GM19463 (cell line): Measurements from ENCODE around the gene SPATA6L.

Experiments used
- ATAC-seq: cut with Tn5 transposase; IDR thresholded peaks from one replicate; pipeline ENCODE4 v1.9.1; 2021; ENCODE audit warnings: mild to moderate bottlenecking, moderate library complexity; ENCODE audit not compliant: unreplicated experiment

Gene SPATA6L

DNA sequence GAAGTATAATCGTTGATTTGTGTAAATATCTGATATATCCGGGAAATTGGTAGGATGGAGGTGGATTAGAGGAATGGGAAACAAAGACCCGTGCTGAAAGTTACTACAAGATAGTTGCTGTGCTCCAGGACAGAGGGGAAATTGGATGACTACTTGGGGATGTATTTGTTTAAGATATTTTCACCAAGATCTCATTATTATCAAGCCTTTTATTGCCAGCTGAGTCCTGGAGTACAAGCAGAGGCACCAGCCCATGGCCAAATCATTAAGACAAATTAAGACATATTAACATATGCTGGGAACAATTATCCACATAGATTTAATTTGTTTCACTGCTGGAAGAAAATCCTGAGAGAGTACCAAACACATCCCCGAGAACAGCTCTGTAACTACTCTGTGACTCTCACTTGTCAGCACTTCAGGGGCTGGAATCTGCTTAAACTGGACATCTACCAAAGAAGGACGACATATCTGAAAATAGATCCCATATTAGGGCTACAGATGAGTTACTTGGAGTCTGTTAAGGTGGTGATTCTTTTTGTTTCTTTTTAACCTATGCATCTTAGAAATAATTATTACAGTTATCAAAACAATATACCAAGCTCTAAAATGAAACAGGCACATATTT lies 107.8 kb downstream of the SPATA6L start:
- ATAC-seq: no peak

DNA sequence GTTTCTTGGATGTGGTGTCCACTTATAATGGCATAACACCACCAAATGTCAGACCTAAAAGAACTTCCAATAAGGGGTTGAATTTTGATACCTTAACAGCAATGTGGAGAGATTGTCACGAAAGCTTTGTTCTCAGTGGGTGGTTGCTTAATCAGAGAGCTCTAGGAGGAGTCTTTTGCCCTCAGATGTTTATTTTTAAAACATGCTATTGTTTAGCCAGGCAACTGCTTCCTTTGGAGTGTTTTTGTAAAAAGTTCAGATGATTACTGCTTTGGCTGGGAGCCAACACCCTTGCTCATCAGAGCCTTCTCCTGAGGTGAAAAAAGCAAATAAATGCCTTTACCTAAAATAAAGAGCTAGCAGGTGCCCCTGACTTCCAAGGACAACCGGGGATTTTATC lies 111.0 kb downstream of the SPATA6L start:
- no peak for ATAC-seq

DNA sequence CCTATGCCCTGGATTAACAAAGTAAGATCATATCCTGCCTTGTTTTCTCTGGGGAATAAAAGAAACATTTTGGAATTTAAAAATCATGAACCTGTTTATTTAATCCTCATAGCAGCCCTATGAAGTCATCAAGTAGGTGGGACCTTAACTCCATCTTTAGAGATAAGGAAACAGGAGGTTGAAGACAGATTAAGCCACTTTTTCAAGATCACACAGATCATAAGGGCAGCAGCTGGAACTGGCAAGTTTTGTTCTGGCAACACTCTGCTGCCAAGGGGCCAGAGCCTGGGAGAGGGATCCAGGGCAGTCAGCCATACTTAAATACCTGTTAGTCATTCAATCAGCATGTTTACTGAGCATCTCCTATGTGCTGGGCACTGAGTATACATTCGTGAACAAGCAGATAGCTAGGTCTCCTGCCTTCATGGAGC lies 112.3 kb downstream of the SPATA6L start:
- no peak for ATAC-seq

DNA sequence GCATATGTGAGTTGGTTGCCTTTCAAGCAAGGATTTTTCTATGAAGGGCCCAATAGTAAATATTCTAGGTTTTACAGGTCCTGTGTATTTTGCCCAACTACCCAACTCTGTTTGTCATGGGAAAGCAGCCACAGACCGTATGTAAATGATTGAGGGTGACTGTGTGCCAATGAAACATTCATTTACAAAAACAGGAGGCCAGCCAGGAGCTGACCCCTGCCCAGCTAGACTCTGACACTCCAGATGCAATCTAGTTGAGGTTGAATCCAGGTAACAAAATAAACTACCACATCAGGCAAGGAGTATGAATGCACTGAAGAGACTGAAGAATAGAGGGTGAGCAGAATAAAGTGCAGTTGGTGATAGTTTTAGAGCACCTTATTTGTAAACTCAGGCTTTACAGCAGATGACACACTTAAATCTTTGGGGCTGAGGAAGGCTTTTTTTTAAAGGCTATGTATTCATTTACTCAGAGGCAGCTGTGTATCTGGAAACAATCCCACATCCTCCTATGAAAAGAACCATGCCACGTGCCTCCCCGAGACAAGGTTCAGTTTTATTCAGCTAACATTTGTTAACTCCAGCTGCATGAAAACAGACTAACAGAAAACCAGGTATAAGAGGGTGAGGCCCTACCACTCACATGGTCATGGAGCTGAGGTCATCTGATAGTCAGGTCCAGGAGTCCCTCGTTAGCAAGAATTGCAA lies 115.3 kb downstream of the SPATA6L start:
- ATAC-seq: no peak

DNA sequence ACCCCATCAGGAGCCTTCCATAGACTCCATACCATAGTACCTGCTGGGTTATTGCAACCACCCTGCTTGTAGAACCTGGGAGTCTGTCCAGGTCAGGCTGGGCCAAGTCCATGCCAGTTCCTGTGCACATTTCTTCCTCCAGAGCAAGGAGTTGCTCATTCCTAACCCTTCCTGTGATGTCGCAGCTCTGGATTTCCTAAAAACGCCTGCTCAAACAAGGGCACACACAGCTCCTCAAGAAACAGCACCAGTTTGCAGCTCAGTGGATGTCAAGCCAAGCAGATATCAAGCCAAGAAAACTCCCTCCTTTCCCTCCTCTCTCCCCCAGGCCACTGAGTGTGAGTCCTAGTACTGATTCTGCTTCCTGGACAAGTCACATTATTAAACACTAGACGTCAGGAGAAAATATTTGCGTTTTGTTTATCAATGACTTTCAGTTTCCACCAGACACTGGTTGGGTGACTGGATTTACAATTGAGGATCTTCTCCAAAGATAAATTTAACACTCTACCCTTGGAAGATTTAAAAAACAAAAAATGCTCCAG lies 116.5 kb downstream of the SPATA6L start:
- ATAC-seq: no peak

DNA sequence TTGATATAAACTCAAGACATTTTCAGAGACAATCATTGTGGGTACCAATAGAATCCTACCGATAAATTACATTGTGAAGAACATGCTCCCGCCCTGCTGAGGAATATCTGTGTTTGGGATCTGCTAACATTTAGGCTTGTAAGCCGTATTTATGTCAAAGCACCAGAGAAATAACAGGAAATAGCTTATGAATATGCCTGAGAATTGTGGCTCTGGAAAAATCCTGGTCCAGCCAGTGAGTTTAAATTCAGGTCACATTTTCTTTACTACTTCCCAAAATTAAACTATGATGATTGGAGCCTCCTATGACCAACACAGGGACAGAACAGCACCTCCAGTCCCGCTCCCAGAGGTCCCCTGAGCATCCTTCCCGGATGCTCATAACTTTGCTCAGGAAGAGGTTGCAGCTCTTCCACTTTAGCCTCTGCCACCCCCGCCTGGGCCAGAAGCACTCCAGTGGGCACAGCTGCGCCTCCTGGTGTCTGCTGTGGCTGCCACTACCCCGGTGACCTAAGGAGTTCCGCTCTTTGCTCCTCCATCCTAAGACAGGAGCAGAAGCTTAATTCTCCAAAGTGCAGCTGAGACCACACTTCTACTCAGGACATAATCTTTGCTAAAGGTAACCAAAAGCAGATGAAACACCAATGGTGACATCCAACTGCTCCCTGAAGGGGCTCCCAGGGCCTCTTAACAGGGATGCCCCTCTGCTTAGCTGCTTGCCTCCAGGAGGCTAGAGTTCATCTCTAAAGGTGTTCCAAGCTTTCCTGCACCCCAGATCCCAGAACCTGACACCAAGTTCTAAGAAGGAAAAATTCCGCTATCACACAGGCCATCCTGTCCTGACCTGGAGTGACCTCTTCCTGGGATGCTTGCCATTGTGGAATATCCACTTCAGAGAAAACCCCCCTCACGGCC lies 117.2 kb downstream of the SPATA6L start:
- ATAC-seq: peak; percentile 58
